ENCODE results near the gene C22orf39.
"Not testable (repeated sequence)": the region's sequence is repeated elsewhere in the genome, so short reads cannot be mapped to it uniquely, and the experiment has no call there.

Gene C22orf39

DNA sequence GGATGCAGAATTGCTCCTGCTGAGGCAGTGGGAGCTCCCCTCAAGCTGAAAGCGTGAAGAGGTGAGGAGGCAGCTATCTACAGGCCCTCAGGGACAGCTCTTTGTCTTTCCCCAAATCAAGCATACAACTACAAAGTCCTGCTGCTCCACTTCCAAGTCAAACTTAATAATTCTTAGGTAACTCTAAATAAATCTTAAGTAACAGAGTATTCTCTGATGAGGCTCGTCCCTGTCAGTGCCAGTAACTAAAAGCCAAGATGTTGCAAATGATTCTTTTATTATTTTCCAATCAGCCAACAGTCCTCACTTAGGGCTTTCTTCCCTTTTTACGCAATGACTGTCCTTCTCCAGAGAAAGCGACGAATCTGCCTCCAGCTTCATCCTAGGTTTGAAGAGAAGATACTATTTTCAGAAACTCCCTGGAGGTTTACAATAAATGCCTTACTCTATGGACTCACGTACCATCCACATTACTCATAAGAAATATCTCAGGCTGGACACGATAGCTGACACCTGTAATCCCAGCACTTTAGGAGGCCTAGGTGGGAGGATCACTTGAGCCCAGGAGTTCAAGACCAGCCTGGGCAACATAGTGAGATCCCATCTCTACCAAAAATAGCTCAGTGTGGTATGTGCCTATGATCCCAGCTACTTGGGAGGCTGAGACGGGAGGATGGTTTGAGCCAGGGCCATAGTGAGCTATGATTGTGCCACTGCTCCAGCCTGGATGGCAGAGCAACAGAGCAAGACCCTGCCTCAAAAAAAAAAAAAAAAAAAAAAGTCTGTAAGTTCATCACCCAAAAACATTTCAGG lies 3.1 kb upstream of the C22orf39 start:
- FAIRE-seq: no peak

DNA sequence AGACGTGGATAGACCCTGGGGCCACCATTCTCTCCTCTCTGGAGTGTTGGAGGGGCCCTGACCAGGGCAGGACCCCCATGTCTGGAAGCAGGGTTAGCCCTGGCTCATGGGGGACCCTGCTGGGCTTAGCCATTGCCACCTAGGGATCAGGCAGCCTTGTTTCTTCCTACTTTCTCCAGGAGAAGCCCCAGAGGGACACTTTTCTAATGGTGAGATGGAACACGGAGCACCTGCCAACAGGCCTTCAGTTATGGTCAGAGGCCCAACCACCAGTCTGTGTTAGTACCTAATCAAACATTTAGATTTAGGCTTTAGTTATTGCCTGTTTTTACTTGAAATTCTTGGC lies 1.9 kb upstream of the C22orf39 start:
- no peak for FAIRE-seq

DNA sequence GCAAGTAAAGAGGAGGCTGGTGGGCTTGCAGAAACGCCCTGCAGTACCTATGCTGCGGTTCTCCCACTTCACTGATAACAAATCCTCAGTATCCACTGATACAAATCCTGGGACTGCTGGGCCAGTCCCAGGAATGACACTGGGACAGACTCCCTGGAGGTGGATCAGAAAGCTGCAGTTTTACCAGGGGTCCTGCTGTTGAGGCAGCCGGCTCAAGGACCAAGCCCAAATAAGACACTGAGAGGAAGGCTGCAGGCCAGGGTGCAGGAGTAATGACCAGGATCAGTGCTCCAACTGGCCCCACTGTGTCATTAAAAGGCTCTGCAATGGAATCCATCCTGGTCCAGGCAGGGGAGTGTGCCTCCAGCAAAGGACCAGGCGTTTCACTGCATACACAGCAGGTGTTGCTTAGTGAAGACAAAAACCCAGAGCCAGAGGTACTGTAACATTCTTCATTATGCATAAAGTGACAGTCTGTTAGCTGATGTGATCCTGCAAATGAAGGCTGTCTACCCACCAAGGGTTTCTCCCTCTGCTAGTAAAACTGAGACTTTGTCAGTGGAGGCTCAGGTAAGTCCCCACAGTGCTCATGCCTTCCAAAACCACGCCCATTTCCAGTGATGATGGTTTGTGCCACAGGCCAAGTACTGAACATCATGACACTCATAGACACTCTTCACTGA lies 1.4 kb upstream of the C22orf39 start:
- FAIRE-seq: no peak

DNA sequence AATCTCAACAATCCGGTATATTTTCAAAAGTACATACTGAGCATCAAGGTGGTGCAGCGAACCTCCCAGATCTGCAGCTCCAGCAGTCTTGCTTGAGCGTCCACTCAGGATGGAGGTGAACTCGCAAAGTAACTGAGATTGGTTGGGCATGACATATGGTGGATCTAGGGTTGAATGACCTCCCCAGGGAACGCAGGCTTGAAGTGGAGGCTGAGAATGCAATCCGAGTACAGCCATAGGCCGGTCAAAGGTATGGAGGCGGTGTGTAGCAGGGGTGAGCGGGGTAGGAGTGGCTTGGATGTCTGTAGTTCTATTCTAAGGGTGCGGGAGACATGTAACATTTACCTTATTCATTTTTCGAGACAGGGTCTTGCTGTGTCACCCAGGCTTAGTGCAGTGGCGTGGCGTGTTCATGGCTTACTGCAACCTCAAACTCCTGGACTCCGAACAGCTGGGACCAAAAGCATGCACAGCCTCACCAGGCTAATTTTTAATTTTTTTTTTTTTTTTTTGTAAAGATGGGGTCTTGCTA lies 631 bp upstream of the C22orf39 start:
- peak; percentile 34 for FAIRE-seq

DNA sequence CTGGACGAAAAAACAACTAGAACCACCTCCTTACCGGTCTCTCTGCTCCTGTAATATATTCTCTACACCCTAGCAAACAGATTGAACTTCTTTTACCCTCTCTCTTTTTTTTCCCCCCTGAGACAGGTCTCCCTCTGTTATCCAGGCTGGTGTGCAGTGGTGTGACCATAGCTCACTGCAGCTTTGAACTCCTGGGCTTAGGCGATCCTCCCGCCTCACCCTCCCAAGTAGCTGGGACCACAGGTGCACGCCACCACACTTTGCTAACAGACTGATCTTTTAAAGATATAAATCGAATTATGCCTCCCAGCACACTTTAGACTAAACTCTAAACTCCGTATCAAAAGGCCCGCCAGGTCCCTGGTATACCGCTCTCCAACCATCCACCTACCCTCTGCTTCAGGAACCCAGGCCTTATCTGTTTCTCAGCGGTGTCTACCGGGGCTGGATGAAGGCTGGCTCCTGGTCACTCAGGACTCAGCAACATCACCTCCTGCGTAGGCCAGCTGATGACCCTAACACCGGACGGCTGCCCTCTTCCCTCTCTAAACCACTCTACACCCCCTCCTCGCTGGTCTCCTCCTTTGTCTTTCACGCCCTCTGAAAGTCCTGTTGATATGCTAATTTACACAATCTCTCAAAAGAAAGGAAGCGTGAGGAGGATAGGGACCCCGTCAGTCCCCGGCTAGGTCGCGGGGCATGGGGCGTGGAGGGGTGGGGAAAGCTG lies 745 bp downstream of the C22orf39 start:
- FAIRE-seq: no peak

DNA sequence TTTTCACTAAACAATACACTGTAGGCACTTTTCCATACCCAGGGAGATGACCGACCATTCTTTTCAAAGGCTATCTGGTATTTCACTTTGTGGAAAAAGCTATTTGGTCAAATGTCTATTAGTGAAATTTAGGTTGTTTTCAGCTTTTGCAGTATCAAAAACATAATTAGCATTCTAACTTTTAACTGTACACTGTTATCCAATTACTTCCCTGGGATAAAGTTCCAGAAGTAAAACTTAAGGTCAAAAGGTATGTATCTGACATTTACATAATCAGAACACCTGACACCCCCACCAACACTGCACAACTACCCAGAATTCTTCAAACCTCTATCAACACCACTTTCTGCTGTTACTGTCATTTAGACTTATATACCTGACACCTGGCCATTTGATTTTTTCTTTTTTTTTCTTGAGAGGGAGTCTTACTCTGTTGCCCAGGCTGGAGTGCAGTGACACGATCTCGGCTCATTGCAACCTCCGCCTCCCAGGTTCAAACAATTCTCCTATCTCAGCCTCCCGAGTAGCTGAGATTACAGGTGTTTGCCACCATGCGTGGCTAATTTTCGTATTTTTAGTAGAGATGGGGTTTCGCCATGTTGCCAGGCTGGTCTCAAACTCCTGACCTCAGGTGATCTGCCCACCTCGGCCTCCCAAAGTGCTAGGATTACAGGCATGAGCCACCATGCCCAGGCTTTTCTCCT lies 2.1 kb downstream of the C22orf39 start:
- not testable (repeated sequence) for FAIRE-seq

DNA sequence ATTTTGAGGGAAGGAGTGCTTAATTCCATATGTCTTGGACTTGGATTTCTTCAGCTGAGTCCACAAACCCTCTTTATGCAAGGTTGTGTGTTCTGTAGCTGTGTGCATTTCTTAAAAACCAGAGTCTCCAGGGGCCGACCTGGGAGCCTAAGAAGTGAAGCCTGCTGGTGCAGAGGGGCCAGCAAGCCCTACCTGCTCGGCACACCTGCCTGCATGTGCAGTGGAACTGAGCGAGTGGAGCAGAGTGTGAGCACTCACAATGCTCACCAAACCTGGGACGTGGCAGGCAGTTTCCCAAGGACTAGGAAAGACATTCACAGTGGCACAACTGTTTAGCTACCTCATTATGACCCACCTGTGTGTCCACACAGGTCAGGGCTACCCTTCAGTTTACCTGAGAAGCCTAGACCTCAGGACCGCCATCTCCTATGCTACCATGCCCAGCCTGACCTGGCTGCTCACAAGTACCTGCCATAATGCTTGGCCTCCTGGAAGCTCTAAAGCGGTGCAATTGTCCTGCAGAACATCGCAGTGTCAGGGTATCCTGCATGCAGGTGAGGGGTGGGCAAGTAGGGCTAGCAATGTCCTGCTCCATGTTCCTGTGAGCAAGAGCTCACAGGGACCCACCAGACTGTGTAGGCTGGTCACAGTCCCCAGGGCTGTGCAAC lies 3.8 kb downstream of the C22orf39 start:
- FAIRE-seq: no peak

DNA sequence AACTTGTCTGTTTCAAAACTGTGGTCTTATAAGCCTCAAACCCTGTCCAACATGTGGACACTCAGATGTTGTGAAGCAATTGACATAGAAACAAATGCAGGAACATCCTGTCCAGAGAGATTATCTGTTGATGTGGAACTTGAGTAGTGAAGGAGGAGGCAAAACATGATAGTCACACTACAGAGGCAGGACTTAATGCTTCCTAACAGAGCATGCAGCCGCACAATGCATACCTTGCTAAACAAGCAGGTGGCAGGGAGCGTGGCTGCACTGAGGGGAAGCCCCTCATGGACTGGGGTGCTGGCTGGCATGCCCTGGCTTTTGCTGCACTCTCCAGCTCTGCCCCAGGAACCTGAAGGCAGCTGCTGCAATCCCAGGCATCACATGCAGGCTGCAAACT lies 5.3 kb downstream of the C22orf39 start:
- no peak for FAIRE-seq

DNA sequence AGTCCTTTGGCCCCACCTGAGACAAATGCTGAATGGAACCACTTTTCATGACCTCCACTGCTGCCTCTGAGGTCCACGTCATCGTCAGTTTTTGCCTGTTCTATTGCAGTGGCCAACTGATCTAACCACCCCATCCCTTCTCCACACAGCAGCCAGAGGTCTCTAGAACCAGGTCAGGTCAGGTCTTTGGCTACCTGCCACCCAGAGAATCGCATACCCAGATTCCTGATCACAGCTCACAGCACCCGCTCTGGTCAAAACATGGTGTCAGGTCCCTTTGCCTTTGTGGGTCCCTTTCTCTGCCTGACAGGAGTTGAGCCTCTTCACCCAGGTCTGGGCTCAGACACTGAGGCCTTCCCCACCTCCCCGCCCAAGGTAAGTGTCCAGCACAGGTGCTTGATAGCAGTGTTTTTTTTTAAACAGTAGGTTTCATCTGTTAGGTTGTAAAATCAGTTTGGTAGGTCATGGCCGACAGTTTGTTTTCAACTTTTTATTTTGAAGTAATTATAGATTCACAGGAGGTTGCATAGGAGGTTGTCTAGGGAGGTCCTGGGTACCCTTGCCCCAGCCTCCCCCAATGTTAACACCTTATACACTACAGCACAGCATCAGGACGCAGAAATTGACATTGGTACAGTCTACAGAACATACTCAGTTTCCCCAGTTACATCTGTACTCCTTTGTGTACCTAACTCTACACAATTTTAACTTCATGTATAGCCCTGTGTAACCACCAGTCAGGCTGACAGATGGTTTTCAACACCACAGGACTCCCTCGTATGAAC lies 6.9 kb downstream of the C22orf39 start:
- no peak for FAIRE-seq

DNA sequence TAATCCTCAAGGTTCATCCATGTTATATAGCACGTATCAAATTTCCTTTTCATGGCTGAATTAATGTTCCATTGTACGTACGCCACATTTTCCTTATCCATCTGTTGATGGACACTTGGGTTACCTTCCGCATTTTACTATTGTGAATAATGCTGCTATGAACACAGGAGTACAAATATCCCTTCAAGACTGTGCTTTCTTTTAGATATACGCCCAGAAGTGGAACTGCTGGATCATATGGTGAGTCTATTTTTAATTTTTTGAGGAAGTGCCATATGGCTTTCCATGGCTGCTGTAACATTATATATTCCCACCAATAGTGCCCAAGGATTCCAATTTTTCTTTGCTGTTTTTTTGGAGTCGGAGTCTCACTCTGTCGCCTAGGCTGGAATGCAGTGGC lies 9.2 kb downstream of the C22orf39 start:
- no peak for FAIRE-seq

DNA sequence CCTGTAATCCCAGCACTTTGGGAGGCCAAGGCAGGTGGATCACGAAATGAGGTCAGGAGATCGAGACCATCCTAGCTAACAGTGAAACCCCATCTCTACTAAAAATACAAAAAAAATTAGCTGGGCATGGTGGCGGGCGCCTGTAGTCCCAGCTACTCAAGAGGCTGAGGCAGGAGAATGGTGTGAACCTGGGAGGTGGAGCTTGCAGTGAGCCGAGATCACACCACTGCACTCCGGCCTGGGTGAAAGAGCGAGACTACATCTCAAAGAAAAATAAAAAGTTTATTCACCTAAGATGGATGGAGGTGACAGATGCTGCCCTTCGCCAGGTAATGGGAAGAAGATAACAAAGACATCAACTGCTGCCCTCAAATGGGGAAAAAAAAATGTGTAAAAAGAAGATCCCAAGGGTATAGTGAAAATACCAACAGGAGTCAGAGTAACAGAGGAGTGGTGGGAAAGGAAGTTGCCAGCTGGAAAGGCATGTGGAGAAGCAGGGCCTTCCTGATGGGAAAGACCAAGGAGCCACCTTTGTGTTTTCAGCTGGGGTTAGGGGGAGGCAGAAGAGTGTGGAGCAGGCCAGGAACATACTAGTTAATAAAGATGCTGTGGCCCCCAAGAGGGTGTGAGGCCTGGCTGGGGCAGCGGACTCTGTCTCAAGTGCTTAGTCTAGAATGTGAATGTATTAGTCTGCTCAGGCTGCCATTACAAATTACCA lies 10.9 kb downstream of the C22orf39 start:
- FAIRE-seq: not testable (repeated sequence)

DNA sequence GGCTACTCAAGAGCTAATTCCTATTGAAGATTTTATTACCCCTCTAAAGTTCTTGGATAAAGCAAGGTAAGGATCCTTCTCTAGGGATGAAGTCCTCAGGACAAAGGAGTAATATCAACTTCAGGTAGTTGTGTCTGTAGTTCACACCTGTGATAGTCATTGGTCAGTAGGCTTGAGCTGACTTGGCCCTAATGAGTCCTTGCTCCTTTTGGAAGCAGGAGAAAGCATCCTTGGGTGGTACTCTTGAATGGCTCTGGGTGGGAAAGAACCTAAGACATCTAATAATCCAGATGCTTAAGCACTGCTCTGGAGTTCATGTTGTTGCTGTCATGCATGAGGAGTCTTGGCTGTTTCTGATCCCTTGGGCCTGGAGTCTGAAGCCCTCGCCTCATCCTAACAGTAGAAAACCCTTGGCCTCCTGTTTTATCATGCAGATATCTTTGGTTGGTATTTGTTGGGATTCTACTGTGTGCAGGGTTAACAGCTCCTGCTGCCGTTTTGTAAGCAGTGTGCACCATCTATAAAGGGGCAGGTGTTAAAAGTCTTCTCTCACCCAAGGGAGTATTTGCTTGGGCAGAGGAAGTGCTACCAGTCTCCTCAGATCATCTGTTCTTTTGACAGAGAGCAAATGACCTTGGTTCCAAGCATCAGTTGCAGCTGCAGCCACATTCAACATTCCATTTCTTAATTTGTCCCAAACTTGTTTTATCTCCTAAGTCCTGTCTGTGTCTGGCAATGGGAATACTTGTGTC lies 12.5 kb downstream of the C22orf39 start:
- FAIRE-seq: no peak

DNA sequence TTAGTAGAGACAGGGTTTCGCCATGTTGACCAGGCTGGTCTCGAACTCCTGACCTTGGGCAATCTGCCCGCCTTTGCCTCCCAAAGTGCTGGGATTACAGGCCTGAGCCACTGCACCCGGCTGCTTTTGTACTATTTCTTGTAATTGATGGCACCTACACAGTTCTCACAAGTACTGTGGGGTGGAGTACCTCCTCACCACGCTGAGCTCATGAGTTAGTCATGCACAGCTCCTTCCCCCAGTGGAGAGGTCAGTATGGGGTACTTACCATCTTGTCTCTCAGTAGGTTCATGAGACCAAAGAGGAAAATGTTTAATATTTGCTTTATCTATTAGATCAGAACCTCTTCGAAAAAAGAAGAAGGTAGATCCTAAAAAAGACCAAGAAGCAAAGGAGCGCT lies 13.1 kb downstream of the C22orf39 start:
- no peak for FAIRE-seq

DNA sequence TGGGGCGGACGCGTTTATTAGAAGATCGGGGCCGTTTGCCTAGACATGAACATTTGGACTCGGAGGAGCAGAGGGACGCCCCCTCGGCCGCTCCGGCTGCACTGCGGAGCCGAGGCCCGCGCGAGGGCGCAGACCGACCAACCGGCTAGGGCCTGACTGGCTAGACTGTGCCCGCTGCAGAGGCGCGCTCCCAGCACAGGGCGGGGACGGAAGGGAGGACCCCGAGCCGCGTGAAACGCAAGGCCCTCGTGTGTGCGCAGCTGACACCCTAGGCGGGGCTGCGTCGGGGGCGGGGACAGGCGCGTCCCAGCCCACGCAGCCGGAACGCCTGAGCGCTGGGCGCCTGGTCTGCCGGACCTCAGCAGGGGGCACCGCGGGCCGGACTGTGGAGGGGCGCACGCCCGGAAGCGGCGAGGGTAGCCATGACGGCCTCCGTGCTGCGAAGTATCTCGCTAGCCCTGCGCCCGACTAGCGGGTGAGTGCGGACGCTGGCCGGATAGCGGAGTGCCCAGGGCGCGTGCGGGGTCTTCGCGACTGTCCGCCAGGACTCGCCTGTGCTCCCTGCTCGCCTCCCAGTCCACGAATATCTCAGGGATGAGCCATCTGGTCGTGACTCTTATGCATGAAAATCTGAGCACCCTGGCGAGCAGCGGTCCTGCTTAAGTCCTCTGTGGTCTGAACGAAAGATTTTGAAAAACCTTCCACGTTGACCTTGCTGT lies 15.2 kb downstream of the C22orf39 start, which contains the start of gene MRPL40:
TSS of gene MRPL40 (plus strand) at position 413 of the 719 bp plus-strand sequence. CDS start at position 423, 10 bp downstream.
- FAIRE-seq: peak; percentile 33

DNA sequence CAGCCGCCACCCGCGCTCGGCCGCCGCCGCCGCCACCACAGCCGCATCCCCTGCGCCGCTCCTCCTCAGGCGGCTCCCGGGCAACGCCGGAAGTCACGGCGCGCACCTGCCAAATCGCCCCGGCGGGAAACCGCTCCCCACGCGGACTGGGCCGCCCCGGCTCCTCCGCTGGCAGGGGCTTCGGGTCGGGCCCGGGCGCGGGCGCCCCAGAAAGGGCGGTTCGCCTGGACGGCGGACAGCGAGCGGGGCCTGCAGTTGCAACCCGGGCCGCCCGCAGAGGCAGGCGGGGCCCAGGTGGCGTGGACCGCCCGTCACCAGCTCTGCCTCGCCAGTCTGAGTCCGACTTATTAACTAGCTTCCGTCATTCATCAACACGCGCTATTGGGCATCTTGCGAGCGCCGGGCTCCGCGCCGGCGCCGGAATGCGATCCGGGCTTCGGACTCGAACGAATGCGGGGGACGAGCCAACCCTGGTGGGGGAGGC lies 15.8 kb downstream of the C22orf39 start, which contains the start of gene HIRA:
TSS of gene HIRA (minus strand) at position 85 of the 484 bp plus-strand sequence. CDS start 257 bp downstream, outside the sequence.
- no peak for FAIRE-seq

DNA sequence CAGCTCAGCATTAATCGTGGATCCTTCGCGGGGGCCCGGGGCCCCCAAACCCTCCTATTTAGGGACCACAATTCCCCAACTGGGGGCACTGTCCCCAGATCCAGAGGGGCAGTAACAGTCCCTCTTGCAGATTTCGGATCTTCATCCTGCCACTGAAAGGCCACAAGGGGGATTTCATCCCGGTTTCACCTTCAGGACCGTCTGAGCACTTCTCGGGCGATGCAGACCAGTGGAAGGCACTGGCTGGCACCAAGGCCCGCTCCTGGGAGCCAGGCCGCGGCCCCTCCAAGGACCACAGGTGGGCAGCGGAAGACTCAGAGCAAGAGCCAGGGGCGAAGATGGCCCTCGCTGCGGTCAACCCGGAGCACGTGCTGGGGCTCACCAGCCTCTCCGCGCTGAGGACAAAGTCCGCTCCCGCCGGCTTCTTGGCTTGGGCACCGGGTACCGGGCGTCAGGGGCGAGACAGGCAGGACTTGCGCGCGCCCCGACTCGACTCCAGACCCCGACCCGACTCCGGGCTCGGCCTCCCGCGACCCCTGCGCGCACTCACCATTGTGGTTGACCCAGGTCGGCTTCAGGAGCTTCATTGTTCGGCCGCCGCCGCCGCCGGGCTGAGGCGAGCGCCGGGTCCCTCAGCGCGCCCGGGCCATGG lies 16.5 kb downstream of the C22orf39 start:
- no peak for FAIRE-seq

DNA sequence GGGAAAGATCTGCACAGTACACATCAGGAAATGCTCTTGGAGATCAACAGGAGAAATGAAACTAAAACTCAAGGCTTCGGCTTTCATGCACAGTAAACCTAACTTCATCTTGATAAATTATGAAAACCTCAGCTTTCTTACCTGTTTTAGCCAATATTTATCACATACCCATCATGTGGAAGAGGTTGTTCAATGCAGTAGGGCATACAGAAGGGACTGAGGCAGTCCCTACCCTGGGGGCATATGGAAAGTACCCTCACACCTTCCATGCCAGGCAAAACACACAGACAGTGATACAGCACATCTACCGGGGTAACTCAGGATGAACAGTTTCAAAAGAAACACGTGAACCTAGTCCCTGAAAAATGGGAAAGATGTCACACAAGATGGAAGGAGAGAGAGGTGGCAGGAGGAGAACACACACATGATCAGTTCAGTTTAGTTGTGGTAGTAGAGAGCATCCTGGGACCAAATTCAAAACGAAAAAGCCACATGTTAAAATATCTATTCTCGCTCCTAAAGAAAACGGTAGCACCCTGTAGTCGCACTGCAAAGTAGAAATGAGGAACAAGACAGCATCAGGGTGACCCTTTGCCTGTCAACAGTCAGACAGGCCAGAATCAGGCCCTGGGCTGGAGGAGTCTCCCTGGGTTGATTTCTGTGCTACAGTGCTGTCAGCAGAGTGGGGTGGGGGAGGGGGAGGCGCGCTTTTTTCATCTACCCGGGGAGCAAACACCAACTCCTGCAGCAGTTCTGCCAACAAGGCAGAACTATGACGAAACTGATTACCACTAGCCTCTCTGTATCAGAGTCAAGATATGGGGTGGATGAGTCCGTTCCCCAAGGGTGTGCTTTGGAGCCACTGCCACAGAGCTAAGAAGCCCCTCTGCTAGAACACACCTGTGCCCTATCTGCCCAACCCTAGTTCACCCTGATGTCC lies 17.3 kb downstream of the C22orf39 start:
- FAIRE-seq: no peak

Measured in G401.6 (cell line).